H1 (cell line): Measurements from ENCODE around the gene P3H2. TPM values are rescaled to one million over a fixed set of nuclear protein-coding genes. Genes with fewer than 3 reads are reported as not detected.

Experiments used
- CHD7 ChIP-seq: fragments of 300-600 bp; sonication (generic); IDR thresholded peaks from 2 replicates; pipeline ENCODE4 v1.7.1; 2012; ENCODE audit warnings: low read length, moderate library complexity, mild to moderate bottlenecking, inconsistent platforms; ENCODE audit not compliant: insufficient replicate concordance
- CTBP2 ChIP-seq: IDR thresholded peaks from 2 replicates; pipeline ENCODE4 v1.7.0; 2011; ENCODE audit warnings: borderline replicate concordance, mild to moderate bottlenecking, moderate library complexity, mixed read lengths, low read length; ENCODE audit not compliant: insufficient read depth, insufficient read length
- USF2 ChIP-seq: IDR thresholded peaks from 2 replicates; pipeline ENCODE4 v1.6.1; 2011; ENCODE audit warnings: low read length, improper control_type of control experiment
- polyA plus RNA-seq, 7 experiments: library from polyadenylated mRNA; depleted of rRNA in 3 of 7; stranded (reverse) in 5 of 7; unstranded in 2 of 7; fragments of >200 nt in 5 of 7; fragments of 200-250 nt in 2 of 7; gene quantifications; 1 replicate in 5 of 7; 2 replicates in 1 of 7; 4 replicates in 1 of 7; pipeline versions ENCODE4 v1.2.1 to v1.2.3, GENCODE V29; 2011 to 2013; ENCODE audit warnings: missing spikeins in 2 of 7, mixed read lengths in 2 of 7
- total RNA-seq: library from RNA; stranded (reverse); fragmentation: NEBNext Ultra II Directional; extraction: Animal tissue kit (Norgen Biotek cat#: 25700); gene quantifications from 2 replicates; pipeline ENCODE4 v1.2.1, GENCODE V29; 2021

Gene P3H2
- total and polyA plus RNA-seq, 2 of the 8 experiments (the other 6 are each of a cell fraction or from before 2014, with no cell fraction given), result 40.5 to 60.4 TPM

- TF ChIP-seq CHD7 (no peak), CTBP2 (no peak), USF2 (no peak)
- TF ChIP-seq, all 59 proteins: peak for 0
Measured at GRCh38 chr3:190084983-190085382, 35.7 kb downstream of the P3H2 start (continued).
